SU-DHL-6 (cell line): ENCODE measurements around the gene VPS4A.

ENCODE experiments used
- H2AFZ ChIP-seq: fragments of 200-600 bp; sonication (generic); 2 replicates; pipeline ENCODE4 v1.6.1; 2014; ENCODE audit warnings: low read depth, mild to moderate bottlenecking, moderate library complexity, mixed read lengths, antibody characterized with exemption, low read length; ENCODE audit not compliant: severe bottlenecking
- H3F3A ChIP-seq: fragments of 200-600 bp; shearing (Covaris generic); 2 replicates; pipeline ENCODE4 v1.6.0; 2016; ENCODE audit warnings: antibody characterized with exemption, mild to moderate bottlenecking; ENCODE audit not compliant: insufficient read depth
- H3K27ac ChIP-seq: fragments of 200-600 bp; sonication (generic); 2 replicates; pipeline ENCODE4 v1.5.1; 2016; ENCODE audit warnings: low read depth, mild to moderate bottlenecking, low read length, moderate library complexity, mixed read lengths
- H3K27me3 ChIP-seq: fragments of 200-600 bp; sonication (generic), shearing (Covaris generic); 2 replicates; pipeline ENCODE4 v1.6.0; 2014; ENCODE audit warnings: mild to moderate bottlenecking, low read length
- H3K36me3 ChIP-seq: fragments of 200-600 bp; sonication (generic); 2 replicates; pipeline ENCODE4 v1.6.1; 2014; ENCODE audit warnings: mild to moderate bottlenecking, low read length, mixed read lengths
- H3K4me2 ChIP-seq: fragments of 300-600, 200-600 bp; shearing (Covaris generic), sonication (generic); 2 replicates; pipeline ENCODE4 v1.6.0; 2014; ENCODE audit warnings: low read length, low read depth, mild to moderate bottlenecking; ENCODE audit not compliant: poor library complexity, severe bottlenecking
- H3K4me3 ChIP-seq: fragments of 200-600 bp; sonication (generic); 2 replicates; pipeline ENCODE4 v1.5.1; 2014; ENCODE audit warnings: antibody characterized with exemption, low read length, mild to moderate bottlenecking, mixed read lengths; ENCODE audit not compliant: insufficient read depth, poor library complexity, severe bottlenecking
- H3K79me2 ChIP-seq: fragments of 200-600 bp; sonication (generic); 2 replicates; pipeline ENCODE4 v1.6.1; 2014; ENCODE audit warnings: mild to moderate bottlenecking, low read length, moderate library complexity; ENCODE audit not compliant: insufficient read depth
- H3K9ac ChIP-seq: fragments of 200-600 bp; sonication (generic); 2 replicates; pipeline ENCODE4 v1.7.0; 2014; ENCODE audit warnings: mild to moderate bottlenecking, low read length
- H3K9me2 ChIP-seq: fragments of 200-600 bp; sonication (generic); replicated peaks from 2 replicates; pipeline ENCODE4 v1.6.1; 2014; ENCODE audit warnings: low read length; ENCODE audit not compliant: insufficient read depth
- H3K9me3 ChIP-seq: fragments of 200-600 bp; sonication (generic); 2 replicates; pipeline ENCODE4 v1.6.1; 2014; ENCODE audit warnings: low read length, mixed read lengths; ENCODE audit not compliant: insufficient read depth
- H4K20me1 ChIP-seq: fragments of 200-600 bp; sonication (generic); 2 replicates; pipeline ENCODE4 v1.6.1; 2014; ENCODE audit warnings: low read depth, mild to moderate bottlenecking, antibody characterized with exemption, low read length, moderate library complexity, mixed read lengths
- CTCF ChIP-seq: fragments of 200-600 bp; sonication (generic); IDR thresholded peaks from one replicate; pipeline ENCODE4 v1.5.1; 2017; ENCODE audit warnings: antibody characterized with exemption, mild to moderate bottlenecking, low read length, moderate library complexity; ENCODE audit not compliant: insufficient read depth, poor library complexity, severe bottlenecking
- EZH2phosphoT487 ChIP-seq: fragments of 200-600 bp; sonication (generic), shearing (Covaris generic); conservative IDR thresholded peaks from 2 replicates; pipeline ENCODE4 v1.6.1; 2018; ENCODE audit warnings: mild to moderate bottlenecking, antibody characterized with exemption, low read length, moderate library complexity, mixed read lengths

The VPS4A gene

GRCh38 chr16:69365901-69366300 is 54.8 kb downstream of the VPS4A start:
- TF ChIP-seq EZH2phosphoT487 (no peak), CTCF (no peak)
- no peaks in the 10 kb centered on the region for H3F3A ChIP-seq
- H3K36me3 ChIP-seq = peaks cover 14% of the 10 kb centered on the region
- no peaks in the 10 kb centered on the region for H3K27me3 ChIP-seq
- no peaks in the 10 kb centered on the region for H3K79me2 ChIP-seq
- H3K4me3 ChIP-seq = no peak overlapping the region
- no peaks in the 10 kb centered on the region for H3K9me2 ChIP-seq
- H3K9me3 ChIP-seq = no peaks in the 10 kb centered on the region
- no peak overlapping the region for H2AFZ ChIP-seq
- no peak overlapping the region for H3K27ac ChIP-seq
- H4K20me1 ChIP-seq = no peaks in the 10 kb centered on the region
- H3K4me2 ChIP-seq = no peak overlapping the region
- no peak overlapping the region for H3K9ac ChIP-seq

GRCh38 chr16:69366431-69366830 is 55.3 kb downstream of the VPS4A start:
- Histone ChIP-seq H4K20me1 (no peaks in the 10 kb centered on the region), H3K36me3 (peaks cover 15% of the 10 kb centered on the region), H3F3A (no peaks in the 10 kb centered on the region), H3K9me3 (no peaks in the 10 kb centered on the region), H3K27me3 (no peaks in the 10 kb centered on the region), H3K9ac (no peak overlapping the region), H3K4me2 (no peak overlapping the region), H3K9me2 (no peaks in the 10 kb centered on the region), H3K79me2 (no peaks in the 10 kb centered on the region), H3K4me3 (no peak overlapping the region), H2AFZ (no peak overlapping the region), H3K27ac (no peak overlapping the region)
- TF ChIP-seq EZH2phosphoT487 (no peak), CTCF (no peak)

- Histone ChIP-seq H3K4me2 (no peak overlapping the region), H3K4me3 (no peak overlapping the region), H3F3A (0 out of 2 replicates have a peak, but pooled peaks cover 6% of the 10 kb centered on the region), H3K9me2 (no peaks in the 10 kb centered on the region), H3K27me3 (no peaks in the 10 kb centered on the region), H3K36me3 (peaks cover 15% of the 10 kb centered on the region), H3K27ac (no peak overlapping the region), H2AFZ (no peak overlapping the region), H3K9me3 (no peaks in the 10 kb centered on the region), H3K79me2 (no peaks in the 10 kb centered on the region), H3K9ac (no peak overlapping the region), H4K20me1 (no peaks in the 10 kb centered on the region)
- TF ChIP-seq EZH2phosphoT487 (no peak), CTCF (no peak)
Observed at GRCh38 chr16:69367980-69368379, 56.8 kb downstream of the VPS4A start.
